A673 (cell line): ENCODE results near the gene PCCA.

Source experiments
- EZH2 ChIP-seq: fragments of 200-600 bp; sonication (generic); IDR thresholded peaks from 2 replicates; pipeline ENCODE4 v1.6.1; 2017; ENCODE audit warnings: borderline replicate concordance, low read depth, mild to moderate bottlenecking, mixed read lengths, antibody characterized with exemption, low read length; ENCODE audit not compliant: poor library complexity, severe bottlenecking
- TF ChIP-seq, protein P1 (sequence below): fragments of 300-800, 200-600 bp; sonication (generic); conservative IDR thresholded peaks from 2 replicates; pipeline ENCODE4 v1.5.1; 2017; ENCODE audit warnings: low read depth, mild to moderate bottlenecking, antibody characterized with exemption, low read length, moderate library complexity, mixed read lengths

DNA sequence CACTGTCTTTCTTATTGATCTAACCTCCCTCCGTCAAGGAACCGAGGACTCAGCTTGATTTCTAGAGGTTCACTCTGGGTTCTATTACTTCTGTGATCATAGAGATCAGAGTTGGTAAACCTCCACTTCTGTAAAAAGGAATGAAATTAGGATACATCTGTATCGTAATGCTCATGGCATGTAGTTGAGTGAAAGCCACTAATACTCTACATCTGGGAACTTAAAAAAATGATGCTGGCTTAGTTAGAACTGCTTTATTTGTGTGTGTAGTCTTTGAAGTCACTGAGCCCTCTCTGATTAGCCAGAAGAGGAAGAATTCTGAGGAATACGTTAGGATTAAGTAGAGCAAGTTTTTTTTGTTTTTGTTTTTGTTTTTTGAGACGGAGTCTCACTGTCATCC, 358.9 kb downstream of the PCCA start:
- TF ChIP-seq, protein P1, sequence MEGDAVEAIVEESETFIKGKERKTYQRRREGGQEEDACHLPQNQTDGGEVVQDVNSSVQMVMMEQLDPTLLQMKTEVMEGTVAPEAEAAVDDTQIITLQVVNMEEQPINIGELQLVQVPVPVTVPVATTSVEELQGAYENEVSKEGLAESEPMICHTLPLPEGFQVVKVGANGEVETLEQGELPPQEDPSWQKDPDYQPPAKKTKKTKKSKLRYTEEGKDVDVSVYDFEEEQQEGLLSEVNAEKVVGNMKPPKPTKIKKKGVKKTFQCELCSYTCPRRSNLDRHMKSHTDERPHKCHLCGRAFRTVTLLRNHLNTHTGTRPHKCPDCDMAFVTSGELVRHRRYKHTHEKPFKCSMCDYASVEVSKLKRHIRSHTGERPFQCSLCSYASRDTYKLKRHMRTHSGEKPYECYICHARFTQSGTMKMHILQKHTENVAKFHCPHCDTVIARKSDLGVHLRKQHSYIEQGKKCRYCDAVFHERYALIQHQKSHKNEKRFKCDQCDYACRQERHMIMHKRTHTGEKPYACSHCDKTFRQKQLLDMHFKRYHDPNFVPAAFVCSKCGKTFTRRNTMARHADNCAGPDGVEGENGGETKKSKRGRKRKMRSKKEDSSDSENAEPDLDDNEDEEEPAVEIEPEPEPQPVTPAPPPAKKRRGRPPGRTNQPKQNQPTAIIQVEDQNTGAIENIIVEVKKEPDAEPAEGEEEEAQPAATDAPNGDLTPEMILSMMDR = no peak
- TF ChIP-seq EZH2 = no peak
